ENCODE measurements around the gene UBASH3A.

Gene UBASH3A

DNA sequence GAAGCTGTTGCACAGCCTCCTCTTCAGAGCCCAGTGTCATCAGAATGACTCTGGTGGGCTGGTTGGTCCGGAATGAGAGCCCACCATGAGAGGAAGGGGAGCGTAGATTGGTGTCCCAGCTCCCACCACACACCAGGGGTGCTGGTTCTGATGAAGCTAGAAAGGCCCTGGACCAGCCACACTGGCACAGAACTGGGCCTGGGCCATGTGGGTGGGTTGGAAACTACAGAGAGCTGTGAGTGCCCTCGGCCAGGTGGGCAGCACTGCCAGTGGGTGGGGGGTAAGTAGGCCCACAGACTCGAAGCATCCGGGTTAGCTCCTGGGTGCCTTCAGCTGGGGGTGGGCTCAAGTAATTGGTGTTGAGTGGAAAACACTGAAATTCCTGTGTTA, 25.8 kb upstream of the UBASH3A start:
- POLR2A ChIA-PET = no interaction called here
- Histone ChIP-seq H3K36me3 (ENCODE audit: control insufficient read depth in 2 of 2, insufficient read depth in 1 of 2, low read length in 2 of 2) (no peaks in the 10 kb centered on the region), H3K9me3 (ENCODE audit: control insufficient read depth, insufficient read depth, low read depth, low read length) (no peaks in the 10 kb centered on the region), H3K4me1 (ENCODE audit: control insufficient read depth, insufficient read depth, low read length) (no peaks in the 10 kb centered on the region), H3K4me3 (ENCODE audit: low read depth, low read length) (no peak overlapping the region), H3K27ac (ENCODE audit: extremely low read depth, low read depth, low read length) (no peak overlapping the region)
- TF ChIP-seq, protein P1, sequence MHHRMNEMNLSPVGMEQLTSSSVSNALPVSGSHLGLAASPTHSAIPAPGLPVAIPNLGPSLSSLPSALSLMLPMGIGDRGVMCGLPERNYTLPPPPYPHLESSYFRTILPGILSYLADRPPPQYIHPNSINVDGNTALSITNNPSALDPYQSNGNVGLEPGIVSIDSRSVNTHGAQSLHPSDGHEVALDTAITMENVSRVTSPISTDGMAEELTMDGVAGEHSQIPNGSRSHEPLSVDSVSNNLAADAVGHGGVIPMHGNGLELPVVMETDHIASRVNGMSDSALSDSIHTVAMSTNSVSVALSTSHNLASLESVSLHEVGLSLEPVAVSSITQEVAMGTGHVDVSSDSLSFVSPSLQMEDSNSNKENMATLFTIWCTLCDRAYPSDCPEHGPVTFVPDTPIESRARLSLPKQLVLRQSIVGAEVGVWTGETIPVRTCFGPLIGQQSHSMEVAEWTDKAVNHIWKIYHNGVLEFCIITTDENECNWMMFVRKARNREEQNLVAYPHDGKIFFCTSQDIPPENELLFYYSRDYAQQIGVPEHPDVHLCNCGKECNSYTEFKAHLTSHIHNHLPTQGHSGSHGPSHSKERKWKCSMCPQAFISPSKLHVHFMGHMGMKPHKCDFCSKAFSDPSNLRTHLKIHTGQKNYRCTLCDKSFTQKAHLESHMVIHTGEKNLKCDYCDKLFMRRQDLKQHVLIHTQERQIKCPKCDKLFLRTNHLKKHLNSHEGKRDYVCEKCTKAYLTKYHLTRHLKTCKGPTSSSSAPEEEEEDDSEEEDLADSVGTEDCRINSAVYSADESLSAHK (tag by site-specific recombination; IDR thresholded peaks at IDR 0.05) = no peak
- 0 out of 2 replicates have a peak, but pooled peaks have one; percentile 11 for TF ChIP-seq EGR2 (tag by site-specific recombination; IDR thresholded peaks at IDR 0.05; ENCODE audit: low read depth)
- CTCF ChIA-PET = interaction anchor here (0.6 to 1.2 kb wide), 2 partner anchors 40 to 55 kb away, joined by 3 read pairs; no protein-coding TSS in a partner anchor

DNA sequence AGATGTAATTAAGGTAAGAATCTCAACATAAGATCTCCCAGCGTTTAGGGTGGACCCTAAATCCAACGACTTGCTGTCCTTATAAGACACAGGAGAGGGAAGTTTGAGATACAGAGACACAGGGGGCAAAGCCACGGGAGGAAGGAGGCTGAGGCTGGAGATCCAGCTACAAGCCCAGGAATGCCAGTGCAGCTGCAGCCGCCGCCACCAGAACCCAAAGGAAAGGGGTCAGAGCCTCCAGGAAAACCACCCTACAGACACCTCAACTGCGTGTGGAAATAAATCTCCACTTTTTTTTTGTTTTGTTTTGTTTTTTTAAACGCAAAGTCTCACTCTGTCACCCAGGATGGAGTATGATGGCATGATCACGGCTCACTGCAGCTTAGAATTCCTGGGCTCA, 25.3 kb upstream of the UBASH3A start:
- CTCF ChIA-PET = interaction anchor here (0.6 to 1.2 kb wide), 2 partner anchors 40 to 54 kb away, joined by 3 read pairs; no protein-coding TSS in a partner anchor
- H3K4me3 ChIP-seq (ENCODE audit: low read depth, low read length) = no peak overlapping the region
- H3K9me3 ChIP-seq (ENCODE audit: control insufficient read depth, insufficient read depth, low read depth, low read length) = no peaks in the 10 kb centered on the region
- no peaks in the 10 kb centered on the region for H3K4me1 ChIP-seq (ENCODE audit: control insufficient read depth, insufficient read depth, low read length)
- POLR2A ChIA-PET = no interaction called here
- no peak overlapping the region for H3K27ac ChIP-seq (ENCODE audit: extremely low read depth, low read depth, low read length)
- TF ChIP-seq, protein P2, sequence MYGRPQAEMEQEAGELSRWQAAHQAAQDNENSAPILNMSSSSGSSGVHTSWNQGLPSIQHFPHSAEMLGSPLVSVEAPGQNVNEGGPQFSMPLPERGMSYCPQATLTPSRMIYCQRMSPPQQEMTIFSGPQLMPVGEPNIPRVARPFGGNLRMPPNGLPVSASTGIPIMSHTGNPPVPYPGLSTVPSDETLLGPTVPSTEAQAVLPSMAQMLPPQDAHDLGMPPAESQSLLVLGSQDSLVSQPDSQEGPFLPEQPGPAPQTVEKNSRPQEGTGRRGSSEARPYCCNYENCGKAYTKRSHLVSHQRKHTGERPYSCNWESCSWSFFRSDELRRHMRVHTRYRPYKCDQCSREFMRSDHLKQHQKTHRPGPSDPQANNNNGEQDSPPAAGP (tag by site-specific recombination; IDR thresholded peaks at IDR 0.05) = no peak
- no peak for TF ChIP-seq KLF1 (tag by site-specific recombination; IDR thresholded peaks at IDR 0.05)
- TF ChIP-seq SCRT1 (tag by site-specific recombination; IDR thresholded peaks at IDR 0.05; ENCODE audit: borderline replicate concordance) = no peak
- no peak for TF ChIP-seq ZNF169 (tag by site-specific recombination; IDR thresholded peaks at IDR 0.05)
- no peak for TF ChIP-seq ZBTB8A (tag by site-specific recombination; IDR thresholded peaks at IDR 0.05)
- TF ChIP-seq ZNF747 (tag by site-specific recombination; IDR thresholded peaks at IDR 0.05) = no peak
- TF ChIP-seq, protein P3, sequence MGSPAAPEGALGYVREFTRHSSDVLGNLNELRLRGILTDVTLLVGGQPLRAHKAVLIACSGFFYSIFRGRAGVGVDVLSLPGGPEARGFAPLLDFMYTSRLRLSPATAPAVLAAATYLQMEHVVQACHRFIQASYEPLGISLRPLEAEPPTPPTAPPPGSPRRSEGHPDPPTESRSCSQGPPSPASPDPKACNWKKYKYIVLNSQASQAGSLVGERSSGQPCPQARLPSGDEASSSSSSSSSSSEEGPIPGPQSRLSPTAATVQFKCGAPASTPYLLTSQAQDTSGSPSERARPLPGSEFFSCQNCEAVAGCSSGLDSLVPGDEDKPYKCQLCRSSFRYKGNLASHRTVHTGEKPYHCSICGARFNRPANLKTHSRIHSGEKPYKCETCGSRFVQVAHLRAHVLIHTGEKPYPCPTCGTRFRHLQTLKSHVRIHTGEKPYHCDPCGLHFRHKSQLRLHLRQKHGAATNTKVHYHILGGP (tag by site-specific recombination; IDR thresholded peaks at IDR 0.05) = no peak
- TF ChIP-seq ZNF266 (tag by site-specific recombination; IDR thresholded peaks at IDR 0.05; ENCODE audit: low read depth) = no peak
- TF ChIP-seq, protein P4, sequence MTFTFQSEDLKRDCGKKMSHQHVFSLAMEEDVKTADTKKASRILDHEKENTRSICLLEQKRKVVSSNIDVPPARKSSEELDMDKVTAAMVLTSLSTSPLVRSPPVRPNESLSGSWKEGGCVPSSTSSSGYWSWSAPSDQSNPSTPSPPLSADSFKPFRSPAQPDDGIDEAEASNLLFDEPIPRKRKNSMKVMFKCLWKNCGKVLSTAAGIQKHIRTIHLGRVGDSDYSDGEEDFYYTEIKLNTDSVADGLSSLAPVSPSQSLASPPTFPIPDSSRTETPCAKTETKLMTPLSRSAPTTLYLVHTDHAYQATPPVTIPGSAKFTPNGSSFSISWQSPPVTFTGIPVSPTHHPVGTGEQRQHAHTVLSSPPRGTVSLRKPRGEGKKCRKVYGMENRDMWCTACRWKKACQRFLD (tag by site-specific recombination; IDR thresholded peaks at IDR 0.05) = no peak
- no peak for TF ChIP-seq ZNF138 (tag by site-specific recombination; IDR thresholded peaks at IDR 0.05; ENCODE audit: borderline replicate concordance)
- TF ChIP-seq BCL11A (tag by site-specific recombination; IDR thresholded peaks at IDR 0.05; ENCODE audit: low read depth) = no peak
- no peak for TF ChIP-seq ZNF416 (tag by site-specific recombination; IDR thresholded peaks at IDR 0.05)
- H3K36me3 ChIP-seq (ENCODE audit: control insufficient read depth in 2 of 2, insufficient read depth in 1 of 2, low read length in 2 of 2) = no peaks in the 10 kb centered on the region

DNA sequence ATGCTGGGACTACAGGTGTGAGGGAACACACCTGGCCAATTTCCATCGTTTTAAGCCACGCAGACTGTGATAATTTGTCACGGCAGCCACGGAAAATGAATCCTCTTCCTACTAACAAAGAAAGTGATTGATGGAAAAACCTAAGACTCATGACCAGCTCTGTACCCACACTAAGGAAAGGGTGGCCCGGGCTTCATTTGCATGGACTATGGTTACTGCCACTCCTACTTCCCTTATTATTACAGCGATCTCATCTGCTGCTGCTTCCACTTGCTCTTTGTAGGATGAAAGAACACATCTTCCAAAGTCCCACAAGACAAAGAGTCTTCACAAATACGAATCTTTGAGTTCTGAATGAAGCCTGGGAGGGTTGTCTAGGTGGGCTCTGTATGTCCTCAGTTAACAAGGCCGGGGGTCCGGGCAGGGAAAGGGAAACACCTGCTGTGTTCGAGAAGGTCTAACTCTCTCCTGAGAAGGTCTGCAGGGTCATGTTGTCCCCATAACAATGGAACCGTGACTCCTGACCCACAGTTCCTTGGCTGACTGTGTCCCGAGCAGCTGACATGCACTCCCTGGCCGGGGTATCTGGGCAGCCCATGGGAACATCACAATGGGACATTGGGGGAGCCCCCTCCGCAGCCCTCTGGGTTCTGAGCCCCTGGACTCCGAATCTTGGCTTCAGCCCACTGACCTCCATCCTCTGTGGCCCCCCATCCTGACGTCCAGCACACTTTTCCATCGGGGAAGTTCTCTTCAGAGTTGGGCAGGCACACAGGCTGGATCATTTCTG, 24.1 kb upstream of the UBASH3A start:
- CTCF ChIA-PET = interaction anchor here (0.6 kb wide), 1 partner anchor 1096 kb away, joined by 3 read pairs; no protein-coding TSS in a partner anchor
- no peak overlapping the region for H3K27ac ChIP-seq (ENCODE audit: extremely low read depth, low read depth, low read length)
- H3K4me1 ChIP-seq (ENCODE audit: control insufficient read depth, insufficient read depth, low read length) = no peaks in the 10 kb centered on the region
- POLR2A ChIA-PET = no interaction called here
- H3K36me3 ChIP-seq (ENCODE audit: control insufficient read depth in 2 of 2, insufficient read depth in 1 of 2, low read length in 2 of 2) = no peaks in the 10 kb centered on the region
- H3K9me3 ChIP-seq (ENCODE audit: control insufficient read depth, insufficient read depth, low read depth, low read length) = no peaks in the 10 kb centered on the region
- no peak overlapping the region for H3K4me3 ChIP-seq (ENCODE audit: low read depth, low read length)
- TF ChIP-seq, protein P5, sequence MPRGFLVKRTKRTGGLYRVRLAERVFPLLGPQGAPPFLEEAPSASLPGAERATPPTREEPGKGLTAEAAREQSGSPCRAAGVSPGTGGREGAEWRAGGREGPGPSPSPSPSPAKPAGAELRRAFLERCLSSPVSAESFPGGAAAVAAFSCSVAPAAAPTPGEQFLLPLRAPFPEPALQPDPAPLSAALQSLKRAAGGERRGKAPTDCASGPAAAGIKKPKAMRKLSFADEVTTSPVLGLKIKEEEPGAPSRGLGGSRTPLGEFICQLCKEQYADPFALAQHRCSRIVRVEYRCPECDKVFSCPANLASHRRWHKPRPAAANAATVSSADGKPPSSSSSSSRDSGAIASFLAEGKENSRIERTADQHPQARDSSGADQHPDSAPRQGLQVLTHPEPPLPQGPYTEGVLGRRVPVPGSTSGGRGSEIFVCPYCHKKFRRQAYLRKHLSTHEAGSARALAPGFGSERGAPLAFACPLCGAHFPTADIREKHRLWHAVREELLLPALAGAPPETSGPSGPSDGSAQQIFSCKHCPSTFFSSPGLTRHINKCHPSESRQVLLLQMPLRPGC (tag by site-specific recombination; IDR thresholded peaks at IDR 0.05) = no peak
- TF ChIP-seq ZNF549 (tag by site-specific recombination; IDR thresholded peaks at IDR 0.05) (no peak), ZNF341 (tag by site-specific recombination; IDR thresholded peaks at IDR 0.05; ENCODE audit: low read depth) (no peak), ZNF600 (tag by site-specific recombination; IDR thresholded peaks at IDR 0.05) (no peak), ZNF292 (tag by site-specific recombination; IDR thresholded peaks at IDR 0.05; ENCODE audit: borderline replicate concordance, low read depth) (no peak), ZNF626 (tag by site-specific recombination; IDR thresholded peaks at IDR 0.05) (no peak)
- TF ChIP-seq, protein P6, sequence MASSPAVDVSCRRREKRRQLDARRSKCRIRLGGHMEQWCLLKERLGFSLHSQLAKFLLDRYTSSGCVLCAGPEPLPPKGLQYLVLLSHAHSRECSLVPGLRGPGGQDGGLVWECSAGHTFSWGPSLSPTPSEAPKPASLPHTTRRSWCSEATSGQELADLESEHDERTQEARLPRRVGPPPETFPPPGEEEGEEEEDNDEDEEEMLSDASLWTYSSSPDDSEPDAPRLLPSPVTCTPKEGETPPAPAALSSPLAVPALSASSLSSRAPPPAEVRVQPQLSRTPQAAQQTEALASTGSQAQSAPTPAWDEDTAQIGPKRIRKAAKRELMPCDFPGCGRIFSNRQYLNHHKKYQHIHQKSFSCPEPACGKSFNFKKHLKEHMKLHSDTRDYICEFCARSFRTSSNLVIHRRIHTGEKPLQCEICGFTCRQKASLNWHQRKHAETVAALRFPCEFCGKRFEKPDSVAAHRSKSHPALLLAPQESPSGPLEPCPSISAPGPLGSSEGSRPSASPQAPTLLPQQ (tag by site-specific recombination; IDR thresholded peaks at IDR 0.05) = no peak
